ENCODE measurements around the gene TMEM115.

GRCh38 chr3:50319181-50319893 lies 40.0 kb downstream of the TMEM115 start:
- TF ChIP-seq POLR2AphosphoS5 (IDR thresholded peaks at IDR 0.05) (no peak), CTCF (IDR thresholded peaks at IDR 0.05) (no peak), EP300 (IDR thresholded peaks at IDR 0.05) (no peak), POLR2A (IDR thresholded peaks at IDR 0.05) (no peak)
